Osteoblast (primary cell): Measurements from ENCODE around the gene STX16. TPM values are rescaled to one million over a fixed set of nuclear protein-coding genes. Genes with fewer than 3 reads are reported as not detected.

Experiments
- DNase-seq: peaks from one replicate; pipeline ENCODE4 v3.0.0; 2011; ENCODE audit warnings: low spot score, mixed read lengths; ENCODE audit not compliant: insufficient read length; ENCODE audit errors: missing footprints
- H2AFZ ChIP-seq: 2 replicates; pipeline ENCODE4 v1.6.0; 2011; ENCODE audit warnings: mild to moderate bottlenecking, low read length
- H3K27ac ChIP-seq: 2 replicates; pipeline ENCODE4 v1.5.1; 2011; ENCODE audit warnings: mild to moderate bottlenecking, low read depth, low read length, moderate library complexity
- H3K27me3 ChIP-seq: 2 replicates; pipeline ENCODE4 v1.6.0; 2012; ENCODE audit warnings: mild to moderate bottlenecking, control low read depth, inconsistent platforms, low read length, moderate library complexity; ENCODE audit not compliant: insufficient read depth
- H3K36me3 ChIP-seq: 2 replicates; pipeline ENCODE4 v1.5.1; 2011; ENCODE audit warnings: mild to moderate bottlenecking, low read length, control low read depth, moderate library complexity; ENCODE audit not compliant: insufficient read depth
- H3K4me1 ChIP-seq: 2 replicates; pipeline ENCODE4 v1.5.1; 2011; ENCODE audit warnings: mild to moderate bottlenecking, low read length, control low read depth, moderate library complexity; ENCODE audit not compliant: insufficient read depth
- H3K4me2 ChIP-seq: 2 replicates; pipeline ENCODE4 v1.6.0; 2011; ENCODE audit warnings: mild to moderate bottlenecking, low read length; ENCODE audit not compliant: insufficient read depth
- H3K4me3 ChIP-seq: fragments of 200-600 bp; sonication (generic); 3 replicates; pipeline ENCODE4 v1.5.1; 2012; ENCODE audit warnings: mild to moderate bottlenecking, low read length, inconsistent platforms; ENCODE audit not compliant: insufficient read depth
- H3K79me2 ChIP-seq: 2 replicates; pipeline ENCODE4 v1.6.0; 2012; ENCODE audit warnings: mild to moderate bottlenecking, low read length, control low read depth, inconsistent platforms; ENCODE audit not compliant: insufficient read depth
- H3K9me3 ChIP-seq: 2 replicates; pipeline ENCODE4 v1.5.1; 2011; ENCODE audit warnings: low read depth, low read length, control low read depth
- H4K20me1 ChIP-seq: 2 replicates; pipeline ENCODE4 v1.6.0; 2012; ENCODE audit warnings: mild to moderate bottlenecking, low read length, control low read depth; ENCODE audit not compliant: insufficient read depth
- total RNA-seq: library from RNA; depleted of rRNA; stranded (reverse); fragments of >200 nt; gene quantifications from 2 replicates; pipeline ENCODE4 v1.2.3, GENCODE V29; 2012
- TF ChIP-seq, protein P1 (sequence below): IDR thresholded peaks from 2 replicates; pipeline ENCODE4 v1.5.1; 2011; ENCODE audit warnings: mild to moderate bottlenecking, low read depth, low read length, moderate library complexity; ENCODE audit errors: extremely low read depth

STX16 gene
- total RNA-seq, 1 donor: 28.6 TPM

DNA sequence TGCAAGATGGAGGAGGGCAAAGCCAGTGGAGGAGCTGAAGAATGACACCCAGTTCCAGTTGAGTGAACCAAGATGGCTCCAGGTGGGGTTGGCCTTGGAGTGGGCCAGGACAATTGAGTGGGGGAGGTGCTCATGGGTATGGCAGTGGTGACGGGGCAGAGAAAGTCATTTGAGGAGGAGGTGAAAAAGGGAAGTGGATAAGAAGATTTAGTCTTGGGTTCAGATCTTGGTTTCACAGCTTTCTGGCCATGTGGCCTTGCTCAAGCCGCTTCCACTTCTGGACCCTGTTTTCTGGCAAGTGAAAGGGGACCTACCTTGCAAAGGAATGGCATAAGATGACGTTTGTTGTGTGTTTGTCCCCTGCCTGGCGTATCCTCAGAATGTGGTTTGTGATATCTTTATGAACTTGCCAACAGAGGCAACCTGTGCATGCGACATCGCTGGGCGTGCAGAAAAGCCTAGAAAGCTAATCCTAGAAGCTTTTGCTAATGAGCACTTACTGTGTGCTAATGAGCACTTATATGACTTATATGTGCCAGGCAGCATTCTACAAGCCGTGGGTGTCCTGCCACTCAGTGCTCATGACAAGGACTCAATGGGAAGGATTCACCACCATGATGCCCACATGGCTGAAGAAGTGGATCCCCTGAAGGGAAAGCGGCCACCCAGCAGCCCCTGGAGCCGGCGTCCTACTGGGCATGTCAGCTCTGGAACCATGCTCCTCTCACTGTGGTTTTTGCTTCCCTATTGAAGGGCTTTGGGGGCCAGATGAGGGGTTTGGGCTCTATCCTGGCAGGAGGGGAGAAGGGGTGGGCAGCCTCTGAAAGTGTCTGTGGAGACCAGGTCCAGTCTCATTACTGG lies 23.6 kb upstream of the STX16 start:
- Histone ChIP-seq H3K4me1 (peaks cover 42% of the 10 kb centered on the region), H3K27ac (no peak overlapping the region), H3K4me2 (no peak overlapping the region), H3K36me3 (peaks cover 8% of the 10 kb centered on the region), H2AFZ (no peak overlapping the region), H4K20me1 (no peaks in the 10 kb centered on the region), H3K27me3 (no peaks in the 10 kb centered on the region), H3K4me3 (no peak overlapping the region), H3K9me3 (no peaks in the 10 kb centered on the region), H3K79me2 (peaks cover 2% of the 10 kb centered on the region)
- TF ChIP-seq, protein P1, sequence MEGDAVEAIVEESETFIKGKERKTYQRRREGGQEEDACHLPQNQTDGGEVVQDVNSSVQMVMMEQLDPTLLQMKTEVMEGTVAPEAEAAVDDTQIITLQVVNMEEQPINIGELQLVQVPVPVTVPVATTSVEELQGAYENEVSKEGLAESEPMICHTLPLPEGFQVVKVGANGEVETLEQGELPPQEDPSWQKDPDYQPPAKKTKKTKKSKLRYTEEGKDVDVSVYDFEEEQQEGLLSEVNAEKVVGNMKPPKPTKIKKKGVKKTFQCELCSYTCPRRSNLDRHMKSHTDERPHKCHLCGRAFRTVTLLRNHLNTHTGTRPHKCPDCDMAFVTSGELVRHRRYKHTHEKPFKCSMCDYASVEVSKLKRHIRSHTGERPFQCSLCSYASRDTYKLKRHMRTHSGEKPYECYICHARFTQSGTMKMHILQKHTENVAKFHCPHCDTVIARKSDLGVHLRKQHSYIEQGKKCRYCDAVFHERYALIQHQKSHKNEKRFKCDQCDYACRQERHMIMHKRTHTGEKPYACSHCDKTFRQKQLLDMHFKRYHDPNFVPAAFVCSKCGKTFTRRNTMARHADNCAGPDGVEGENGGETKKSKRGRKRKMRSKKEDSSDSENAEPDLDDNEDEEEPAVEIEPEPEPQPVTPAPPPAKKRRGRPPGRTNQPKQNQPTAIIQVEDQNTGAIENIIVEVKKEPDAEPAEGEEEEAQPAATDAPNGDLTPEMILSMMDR: no peak
- peak; percentile 5 for DNase-seq

DNA sequence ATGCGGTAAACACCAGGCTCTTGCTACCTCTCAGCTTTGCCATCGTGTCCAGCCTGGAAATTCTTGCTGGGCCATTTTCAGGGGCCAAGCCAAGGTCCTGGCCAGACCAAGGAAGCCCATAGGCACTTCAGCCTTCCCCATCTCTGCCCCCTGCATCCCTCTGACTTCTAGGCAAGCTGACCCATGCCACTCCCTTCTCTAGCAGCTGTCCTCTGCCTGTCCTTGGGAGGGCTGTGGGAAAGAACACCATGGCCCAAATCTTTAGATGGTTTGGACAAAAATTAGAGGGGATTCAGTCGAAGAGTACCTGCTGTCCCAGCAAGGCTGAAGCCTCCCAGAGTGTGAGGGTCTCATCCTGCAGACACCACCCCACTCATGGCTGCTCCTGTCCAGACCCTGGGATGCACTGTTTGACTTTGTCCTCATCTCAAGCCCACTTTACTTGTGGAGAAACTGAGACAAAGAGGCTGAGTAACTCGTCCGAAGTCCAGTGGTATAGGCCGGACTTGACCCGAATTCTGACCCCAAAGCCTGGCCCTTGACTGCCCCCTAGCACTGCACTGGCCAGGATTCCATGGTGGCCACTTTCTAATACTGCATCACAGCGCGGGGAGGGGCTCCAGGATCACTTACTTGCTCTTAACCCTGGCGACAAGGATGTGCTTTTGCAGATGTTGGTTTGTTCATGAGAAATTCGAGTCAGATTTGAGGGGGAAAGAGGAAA lies 22.4 kb upstream of the STX16 start:
- Histone ChIP-seq H3K27me3 (no peaks in the 10 kb centered on the region), H3K9me3 (no peaks in the 10 kb centered on the region), H3K36me3 (peaks cover 12% of the 10 kb centered on the region), H3K79me2 (peaks cover 2% of the 10 kb centered on the region), H3K4me2 (no peak overlapping the region), H4K20me1 (no peaks in the 10 kb centered on the region), H3K27ac (peak overlapping the region; percentile 47), H3K4me3 (no peak overlapping the region), H2AFZ (no peak overlapping the region), H3K4me1 (peaks cover 30% of the 10 kb centered on the region)
- DNase-seq: peak; percentile 32
- TF ChIP-seq, protein P1: no peak

DNA sequence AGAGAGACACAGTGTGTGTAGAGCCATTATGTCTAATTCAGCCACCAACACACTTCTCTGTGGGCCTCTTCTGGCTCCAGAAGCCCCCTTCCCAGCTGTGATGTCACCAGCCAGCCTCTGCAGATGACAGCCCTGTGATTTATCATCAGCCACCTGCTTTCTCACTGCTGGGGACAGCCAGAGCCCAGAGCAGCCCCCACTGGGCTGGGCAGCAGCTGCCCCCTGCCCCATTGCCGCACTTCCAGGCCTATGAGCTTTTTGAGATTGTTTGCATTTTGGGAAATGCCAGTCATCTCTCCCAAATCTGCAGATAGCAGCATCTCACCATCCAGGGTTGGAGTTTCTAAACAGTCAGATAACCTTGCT lies 21.9 kb upstream of the STX16 start:
- Histone ChIP-seq H4K20me1 (no peaks in the 10 kb centered on the region), H3K4me2 (no peak overlapping the region), H3K27ac (peak overlapping the region; percentile 47), H3K4me3 (no peak overlapping the region), H3K27me3 (no peaks in the 10 kb centered on the region), H3K79me2 (peaks cover 2% of the 10 kb centered on the region), H3K4me1 (peaks cover 27% of the 10 kb centered on the region), H3K9me3 (no peaks in the 10 kb centered on the region), H2AFZ (no peak overlapping the region), H3K36me3 (peaks cover 12% of the 10 kb centered on the region)
- peak; percentile 54 for DNase-seq
- TF ChIP-seq, protein P1: no peak

DNA sequence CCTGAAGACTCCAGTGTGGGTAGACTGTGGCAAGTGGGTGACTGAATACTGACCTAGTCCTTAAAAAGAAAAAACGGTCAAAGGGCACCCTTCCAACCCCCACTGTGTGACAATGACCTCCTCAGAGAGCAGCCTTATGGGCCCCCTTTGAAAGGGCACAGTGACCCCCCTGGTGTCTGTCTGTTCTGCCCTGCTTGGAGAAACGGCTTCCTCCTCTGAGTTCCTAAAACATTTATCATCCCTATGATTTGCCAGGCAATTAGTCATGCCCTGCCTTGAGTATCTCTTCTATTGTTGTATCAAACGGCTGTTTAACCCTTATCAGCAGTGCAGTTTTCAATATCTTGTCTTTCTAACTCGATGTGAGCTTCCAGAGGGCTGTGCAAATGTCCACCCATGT lies 21.0 kb upstream of the STX16 start:
- Histone ChIP-seq H3K4me2 (peak overlapping the region; percentile 50), H3K79me2 (no peaks in the 10 kb centered on the region), H3K27ac (peak overlapping the region; percentile 47), H3K4me1 (peaks cover 30% of the 10 kb centered on the region), H3K9me3 (no peaks in the 10 kb centered on the region), H3K4me3 (no peak overlapping the region), H2AFZ (peak overlapping the region; percentile 11), H3K27me3 (no peaks in the 10 kb centered on the region), H4K20me1 (no peaks in the 10 kb centered on the region), H3K36me3 (peaks cover 12% of the 10 kb centered on the region)
- TF ChIP-seq, protein P1: no peak
- DNase-seq: peak; percentile 95
